Ishikawa (cell line): ENCODE measurements around the gene CD274.

ENCODE experiments used
- CREB1 ChIP-seq: IDR thresholded peaks from 2 replicates; pipeline ENCODE4 v1.6.1; 2012; ENCODE audit warnings: low read depth
- EP300 ChIP-seq: IDR thresholded peaks from 2 replicates; pipeline ENCODE4 v1.6.1; 2012; ENCODE audit warnings: borderline replicate concordance
- FOXM1 ChIP-seq: IDR thresholded peaks from 2 replicates; pipeline ENCODE4 v1.6.1; 2012; ENCODE audit warnings: low read depth, borderline replicate concordance
- NFIC ChIP-seq: IDR thresholded peaks from 2 replicates; pipeline ENCODE4 v1.6.1; 2012
- RAD21 ChIP-seq: IDR thresholded peaks from 2 replicates; pipeline ENCODE4 v1.6.1; 2012; ENCODE audit warnings: low read depth
- TEAD4 ChIP-seq: IDR thresholded peaks from 2 replicates; pipeline ENCODE4 v1.6.1; 2012
- YY1 ChIP-seq: IDR thresholded peaks from 2 replicates; pipeline ENCODE4 v1.6.1; 2012; ENCODE audit warnings: low read depth
- TF ChIP-seq, protein P1 (sequence below): IDR thresholded peaks from 2 replicates; pipeline ENCODE4 v1.6.1; 2012; ENCODE audit warnings: low read depth, mild to moderate bottlenecking
- TF ChIP-seq, protein P2 (sequence below): IDR thresholded peaks from 2 replicates; pipeline ENCODE4 v1.6.1; 2012

DNA sequence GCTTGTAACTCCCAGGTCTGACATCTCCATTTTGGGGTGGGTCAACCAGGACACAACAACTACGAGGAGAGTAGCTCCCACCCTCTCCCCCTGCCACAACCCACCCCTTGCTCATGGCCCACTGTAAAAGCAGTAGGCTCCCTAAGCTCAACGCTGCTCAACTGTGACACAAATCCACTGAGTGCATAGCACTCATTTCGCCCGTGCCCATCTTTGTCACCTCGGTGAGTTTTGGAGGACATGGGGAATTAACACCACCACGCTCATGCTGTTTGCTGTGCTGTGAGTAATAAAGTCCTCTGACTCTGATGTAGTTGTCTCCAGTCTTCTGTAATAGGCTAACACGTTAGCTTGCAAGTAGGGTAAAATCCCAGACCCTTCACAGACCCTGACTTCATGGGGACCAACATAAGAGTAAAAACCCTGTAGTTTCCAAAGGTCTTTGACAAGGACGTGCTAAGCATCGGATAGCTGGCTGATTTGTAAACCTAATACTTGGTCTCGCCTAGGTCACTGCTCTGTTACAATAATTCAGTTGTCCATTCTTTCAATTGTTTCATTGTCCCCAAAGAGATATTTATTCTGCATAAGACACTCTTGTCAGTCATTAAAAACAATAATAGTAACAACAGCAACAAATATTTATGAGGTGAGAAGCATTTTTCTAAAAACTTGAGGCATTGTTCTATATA is 20.3 kb upstream of the CD274 start:
- no peak for TF ChIP-seq FOXM1
- TF ChIP-seq EP300 = no peak
- TF ChIP-seq, protein P1, sequence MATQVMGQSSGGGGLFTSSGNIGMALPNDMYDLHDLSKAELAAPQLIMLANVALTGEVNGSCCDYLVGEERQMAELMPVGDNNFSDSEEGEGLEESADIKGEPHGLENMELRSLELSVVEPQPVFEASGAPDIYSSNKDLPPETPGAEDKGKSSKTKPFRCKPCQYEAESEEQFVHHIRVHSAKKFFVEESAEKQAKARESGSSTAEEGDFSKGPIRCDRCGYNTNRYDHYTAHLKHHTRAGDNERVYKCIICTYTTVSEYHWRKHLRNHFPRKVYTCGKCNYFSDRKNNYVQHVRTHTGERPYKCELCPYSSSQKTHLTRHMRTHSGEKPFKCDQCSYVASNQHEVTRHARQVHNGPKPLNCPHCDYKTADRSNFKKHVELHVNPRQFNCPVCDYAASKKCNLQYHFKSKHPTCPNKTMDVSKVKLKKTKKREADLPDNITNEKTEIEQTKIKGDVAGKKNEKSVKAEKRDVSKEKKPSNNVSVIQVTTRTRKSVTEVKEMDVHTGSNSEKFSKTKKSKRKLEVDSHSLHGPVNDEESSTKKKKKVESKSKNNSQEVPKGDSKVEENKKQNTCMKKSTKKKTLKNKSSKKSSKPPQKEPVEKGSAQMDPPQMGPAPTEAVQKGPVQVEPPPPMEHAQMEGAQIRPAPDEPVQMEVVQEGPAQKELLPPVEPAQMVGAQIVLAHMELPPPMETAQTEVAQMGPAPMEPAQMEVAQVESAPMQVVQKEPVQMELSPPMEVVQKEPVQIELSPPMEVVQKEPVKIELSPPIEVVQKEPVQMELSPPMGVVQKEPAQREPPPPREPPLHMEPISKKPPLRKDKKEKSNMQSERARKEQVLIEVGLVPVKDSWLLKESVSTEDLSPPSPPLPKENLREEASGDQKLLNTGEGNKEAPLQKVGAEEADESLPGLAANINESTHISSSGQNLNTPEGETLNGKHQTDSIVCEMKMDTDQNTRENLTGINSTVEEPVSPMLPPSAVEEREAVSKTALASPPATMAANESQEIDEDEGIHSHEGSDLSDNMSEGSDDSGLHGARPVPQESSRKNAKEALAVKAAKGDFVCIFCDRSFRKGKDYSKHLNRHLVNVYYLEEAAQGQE = no peak
- TF ChIP-seq, protein P2, sequence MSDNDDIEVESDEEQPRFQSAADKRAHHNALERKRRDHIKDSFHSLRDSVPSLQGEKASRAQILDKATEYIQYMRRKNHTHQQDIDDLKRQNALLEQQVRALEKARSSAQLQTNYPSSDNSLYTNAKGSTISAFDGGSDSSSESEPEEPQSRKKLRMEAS = no peak
- no peak for TF ChIP-seq NFIC
- no peak for TF ChIP-seq TEAD4
- TF ChIP-seq RAD21 = no peak
- TF ChIP-seq YY1 = no peak
- no peak for TF ChIP-seq CREB1
